Upper lobe of left lung (tissue), 4 donors: ENCODE data around the gene LXN.

Experiments
- CTCF ChIP-seq, 6 experiments: fragments of 450-650 bp in 4 of 6; fragments of 200-600 bp in 2 of 6; sonication (generic) in 2 of 6; IDR thresholded peaks; one replicate each; pipeline ENCODE4 v1.5.1; 2016 to 2019; ENCODE audit warnings: antibody characterized with exemption in 6 of 6
- POLR2AphosphoS5 ChIP-seq, 2 donors: sonication (generic); formaldehyde crosslinking; IDR thresholded peaks; one replicate each; pipeline ENCODE4 v1.5.1; 2017; ENCODE audit warnings: antibody characterized with exemption in 2 of 2

GRCh38 chr3:158702815-158703481 is 30.5 kb upstream of the LXN start:
- no peak for TF ChIP-seq CTCF (IDR thresholded peaks at IDR 0.05)
- no peak for TF ChIP-seq POLR2AphosphoS5 (IDR thresholded peaks at IDR 0.05)
